ENCODE data around the gene NUTF2. TPM values are rescaled to one million over a fixed set of nuclear protein-coding genes. Genes with fewer than 3 reads are reported as not detected.
A peak's percentile ranks its signal among the peaks of the same experiment; 100 is the strongest.

NUTF2 gene
- total RNA-seq, 1 experiment from 2014 or later: 200 TPM

DNA sequence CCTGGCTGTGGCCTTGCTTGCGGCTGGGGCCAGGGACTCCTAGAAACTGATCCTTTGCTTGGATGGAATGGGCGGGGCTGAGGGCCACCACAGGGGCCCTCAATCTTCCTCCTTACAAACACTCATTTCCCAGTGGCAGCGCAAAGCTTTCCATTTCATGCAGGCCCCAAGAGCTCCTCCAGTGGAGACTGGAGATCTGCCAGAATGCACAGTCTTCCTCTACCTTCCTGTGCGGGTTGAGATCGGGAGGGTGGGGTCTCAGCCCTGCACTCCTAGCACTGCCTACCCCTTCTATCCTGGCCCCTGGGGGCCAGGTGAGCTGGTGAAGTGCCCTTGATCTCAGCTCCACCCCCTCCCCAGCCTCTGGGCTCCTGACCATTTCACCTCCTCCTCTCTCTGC, 39.7 kb downstream of the NUTF2 start (continued):
- no peak for TF ChIP-seq NR2C2 (CRISPR knock-in tag; IDR thresholded peaks at IDR 0.05)
- TF ChIP-seq, protein P1, sequence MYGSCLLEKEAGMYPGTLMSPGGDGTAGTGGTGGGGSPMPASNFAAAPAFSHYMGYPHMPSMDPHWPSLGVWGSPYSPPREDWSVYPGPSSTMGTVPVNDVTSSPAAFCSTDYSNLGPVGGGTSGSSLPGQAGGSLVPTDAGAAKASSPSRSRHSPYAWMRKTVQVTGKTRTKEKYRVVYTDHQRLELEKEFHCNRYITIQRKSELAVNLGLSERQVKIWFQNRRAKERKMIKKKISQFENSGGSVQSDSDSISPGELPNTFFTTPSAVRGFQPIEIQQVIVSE (CRISPR knock-in tag; IDR thresholded peaks at IDR 0.05; ENCODE audit: borderline replicate concordance): no peak

DNA sequence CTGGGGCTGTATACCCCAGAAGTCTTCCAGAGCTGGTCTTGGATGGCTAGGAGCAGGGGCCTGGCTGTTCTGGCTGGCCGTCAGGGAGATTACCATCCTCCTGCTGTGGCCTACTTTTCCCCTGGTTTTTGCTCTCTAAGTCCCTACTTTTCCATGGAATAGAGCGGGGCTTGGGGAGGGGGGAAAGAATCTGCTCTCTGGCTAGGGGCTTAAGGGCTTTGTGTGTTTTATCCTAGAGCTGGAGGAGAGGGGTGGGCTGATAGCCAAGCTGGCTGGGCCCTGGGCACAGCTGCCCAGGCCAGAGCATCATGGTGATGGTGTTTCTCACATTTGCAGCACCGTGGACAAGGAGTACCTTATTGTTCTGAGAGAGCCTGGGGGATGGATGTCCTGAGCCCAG, 41.6 kb downstream of the NUTF2 start:
- TF ChIP-seq ETV6 (CRISPR knock-in tag; IDR thresholded peaks at IDR 0.05) (no peak), SP1 (CRISPR knock-in tag; conservative IDR thresholded peaks at IDR 0.05) (no peak), GTF2I (CRISPR knock-in tag; conservative IDR thresholded peaks at IDR 0.05) (no peak), CBFB (CRISPR knock-in tag; IDR thresholded peaks at IDR 0.05; ENCODE audit: low read depth) (no peak), NFE2L1 (CRISPR knock-in tag; IDR thresholded peaks at IDR 0.05) (no peak)
- TF ChIP-seq, protein P2, sequence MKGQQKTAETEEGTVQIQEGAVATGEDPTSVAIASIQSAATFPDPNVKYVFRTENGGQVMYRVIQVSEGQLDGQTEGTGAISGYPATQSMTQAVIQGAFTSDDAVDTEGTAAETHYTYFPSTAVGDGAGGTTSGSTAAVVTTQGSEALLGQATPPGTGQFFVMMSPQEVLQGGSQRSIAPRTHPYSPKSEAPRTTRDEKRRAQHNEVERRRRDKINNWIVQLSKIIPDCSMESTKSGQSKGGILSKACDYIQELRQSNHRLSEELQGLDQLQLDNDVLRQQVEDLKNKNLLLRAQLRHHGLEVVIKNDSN (CRISPR knock-in tag; IDR thresholded peaks at IDR 0.05): no peak
- H3K36me3 Mint-ChIP-seq: peaks cover 3% of the 10 kb centered on the region
- no peaks in the 10 kb centered on the region for H3K9me3 Mint-ChIP-seq
- no peak for DNase-seq (ENCODE audit: low spot score)
- POLR2A ChIA-PET: no interaction called here
- H3K4me1 Mint-ChIP-seq: peaks cover 28% of the 10 kb centered on the region
- no peak overlapping the region for H3K4me3 Mint-ChIP-seq
- H3K27me3 Mint-ChIP-seq (ENCODE audit: low read depth): no peaks in the 10 kb centered on the region
- no peak for ATAC-seq
- CTCF ChIA-PET: interaction anchor here (2.4 kb wide), 1 partner anchor 54 kb away, joined by 7 read pairs; no protein-coding TSS in a partner anchor
- no peak overlapping the region for H3K27ac Mint-ChIP-seq

DNA sequence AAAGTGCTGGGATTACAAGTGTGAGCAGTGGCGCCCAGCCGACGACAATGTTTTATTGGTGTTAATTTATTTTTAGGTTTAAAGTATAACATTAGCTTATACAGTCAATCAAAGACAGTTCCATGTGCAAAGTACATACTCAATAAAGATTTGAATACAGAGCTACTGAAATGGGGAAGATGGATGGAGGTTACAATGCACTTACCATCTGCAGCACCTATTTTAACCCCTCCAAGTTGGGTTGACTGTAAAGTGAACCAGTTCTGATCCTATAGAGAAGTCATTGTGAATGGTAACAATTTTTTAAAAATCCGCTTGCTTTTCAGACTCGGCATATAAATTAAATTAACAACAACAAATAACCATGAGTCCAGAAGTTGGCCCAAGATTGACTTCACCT, 45.6 kb downstream of the NUTF2 start:
- DNase-seq (ENCODE audit: low spot score) (no peak), ATAC-seq (no peak)
- Mint-ChIP-seq H3K36me3 (no peaks in the 10 kb centered on the region), H3K27me3 (ENCODE audit: low read depth) (no peaks in the 10 kb centered on the region), H3K4me1 (peaks cover 15% of the 10 kb centered on the region), H3K4me3 (peak overlapping the region; percentile 86), H3K9me3 (no peaks in the 10 kb centered on the region), H3K27ac (peak overlapping the region; percentile 99)
- ChIA-PET POLR2A (interaction anchor here (0.7 to 2.3 kb wide), 8 partner anchors 9 to 330 kb away, joined by 3 to 9 read pairs (median 3); partner anchors contain the start of genes CTCF and NRN1L), CTCF (interaction anchor here (0.6 to 3.5 kb wide), 6 partner anchors 8 to 248 kb away, joined by 3 to 34 read pairs (median 3); partner anchors contain the start of gene NRN1L)
- TF ChIP-seq MXD4 (CRISPR knock-in tag; IDR thresholded peaks at IDR 0.05; ENCODE audit: borderline replicate concordance) (no peak), GRHL2 (CRISPR knock-in tag; IDR thresholded peaks at IDR 0.05; ENCODE audit: insufficient replicate concordance, severe bottlenecking) (no peak), NFYB (CRISPR knock-in tag; conservative IDR thresholded peaks at IDR 0.05; ENCODE audit: low read depth) (no peak), MYBL2 (CRISPR knock-in tag; IDR thresholded peaks at IDR 0.05) (no peak), TCF7 (CRISPR knock-in tag; IDR thresholded peaks at IDR 0.05; ENCODE audit: low read depth) (no peak), PRRX2 (CRISPR knock-in tag; IDR thresholded peaks at IDR 0.05) (no peak), CBFB (CRISPR knock-in tag; IDR thresholded peaks at IDR 0.05; ENCODE audit: low read depth) (no peak), RELA (CRISPR knock-in tag; IDR thresholded peaks at IDR 0.05; ENCODE audit: borderline replicate concordance) (no peak), ZNF138 (CRISPR knock-in tag; conservative IDR thresholded peaks at IDR 0.05) (no peak), TP53 (CRISPR knock-in tag; IDR thresholded peaks at IDR 0.05) (no peak), RORB (CRISPR knock-in tag; IDR thresholded peaks at IDR 0.05) (no peak)
- TF ChIP-seq, protein P3, sequence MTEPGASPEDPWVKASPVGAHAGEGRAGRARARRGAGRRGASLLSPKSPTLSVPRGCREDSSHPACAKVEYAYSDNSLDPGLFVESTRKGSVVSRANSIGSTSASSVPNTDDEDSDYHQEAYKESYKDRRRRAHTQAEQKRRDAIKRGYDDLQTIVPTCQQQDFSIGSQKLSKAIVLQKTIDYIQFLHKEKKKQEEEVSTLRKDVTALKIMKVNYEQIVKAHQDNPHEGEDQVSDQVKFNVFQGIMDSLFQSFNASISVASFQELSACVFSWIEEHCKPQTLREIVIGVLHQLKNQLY (CRISPR knock-in tag; IDR thresholded peaks at IDR 0.05): no peak
- TF ChIP-seq, protein P1 (CRISPR knock-in tag; IDR thresholded peaks at IDR 0.05; ENCODE audit: borderline replicate concordance): no peak
- TF ChIP-seq, protein P4, sequence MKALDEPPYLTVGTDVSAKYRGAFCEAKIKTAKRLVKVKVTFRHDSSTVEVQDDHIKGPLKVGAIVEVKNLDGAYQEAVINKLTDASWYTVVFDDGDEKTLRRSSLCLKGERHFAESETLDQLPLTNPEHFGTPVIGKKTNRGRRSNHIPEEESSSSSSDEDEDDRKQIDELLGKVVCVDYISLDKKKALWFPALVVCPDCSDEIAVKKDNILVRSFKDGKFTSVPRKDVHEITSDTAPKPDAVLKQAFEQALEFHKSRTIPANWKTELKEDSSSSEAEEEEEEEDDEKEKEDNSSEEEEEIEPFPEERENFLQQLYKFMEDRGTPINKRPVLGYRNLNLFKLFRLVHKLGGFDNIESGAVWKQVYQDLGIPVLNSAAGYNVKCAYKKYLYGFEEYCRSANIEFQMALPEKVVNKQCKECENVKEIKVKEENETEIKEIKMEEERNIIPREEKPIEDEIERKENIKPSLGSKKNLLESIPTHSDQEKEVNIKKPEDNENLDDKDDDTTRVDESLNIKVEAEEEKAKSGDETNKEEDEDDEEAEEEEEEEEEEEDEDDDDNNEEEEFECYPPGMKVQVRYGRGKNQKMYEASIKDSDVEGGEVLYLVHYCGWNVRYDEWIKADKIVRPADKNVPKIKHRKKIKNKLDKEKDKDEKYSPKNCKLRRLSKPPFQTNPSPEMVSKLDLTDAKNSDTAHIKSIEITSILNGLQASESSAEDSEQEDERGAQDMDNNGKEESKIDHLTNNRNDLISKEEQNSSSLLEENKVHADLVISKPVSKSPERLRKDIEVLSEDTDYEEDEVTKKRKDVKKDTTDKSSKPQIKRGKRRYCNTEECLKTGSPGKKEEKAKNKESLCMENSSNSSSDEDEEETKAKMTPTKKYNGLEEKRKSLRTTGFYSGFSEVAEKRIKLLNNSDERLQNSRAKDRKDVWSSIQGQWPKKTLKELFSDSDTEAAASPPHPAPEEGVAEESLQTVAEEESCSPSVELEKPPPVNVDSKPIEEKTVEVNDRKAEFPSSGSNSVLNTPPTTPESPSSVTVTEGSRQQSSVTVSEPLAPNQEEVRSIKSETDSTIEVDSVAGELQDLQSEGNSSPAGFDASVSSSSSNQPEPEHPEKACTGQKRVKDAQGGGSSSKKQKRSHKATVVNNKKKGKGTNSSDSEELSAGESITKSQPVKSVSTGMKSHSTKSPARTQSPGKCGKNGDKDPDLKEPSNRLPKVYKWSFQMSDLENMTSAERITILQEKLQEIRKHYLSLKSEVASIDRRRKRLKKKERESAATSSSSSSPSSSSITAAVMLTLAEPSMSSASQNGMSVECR (CRISPR knock-in tag; IDR thresholded peaks at IDR 0.05; ENCODE audit: borderline replicate concordance): no peak
- TF ChIP-seq, protein P5, sequence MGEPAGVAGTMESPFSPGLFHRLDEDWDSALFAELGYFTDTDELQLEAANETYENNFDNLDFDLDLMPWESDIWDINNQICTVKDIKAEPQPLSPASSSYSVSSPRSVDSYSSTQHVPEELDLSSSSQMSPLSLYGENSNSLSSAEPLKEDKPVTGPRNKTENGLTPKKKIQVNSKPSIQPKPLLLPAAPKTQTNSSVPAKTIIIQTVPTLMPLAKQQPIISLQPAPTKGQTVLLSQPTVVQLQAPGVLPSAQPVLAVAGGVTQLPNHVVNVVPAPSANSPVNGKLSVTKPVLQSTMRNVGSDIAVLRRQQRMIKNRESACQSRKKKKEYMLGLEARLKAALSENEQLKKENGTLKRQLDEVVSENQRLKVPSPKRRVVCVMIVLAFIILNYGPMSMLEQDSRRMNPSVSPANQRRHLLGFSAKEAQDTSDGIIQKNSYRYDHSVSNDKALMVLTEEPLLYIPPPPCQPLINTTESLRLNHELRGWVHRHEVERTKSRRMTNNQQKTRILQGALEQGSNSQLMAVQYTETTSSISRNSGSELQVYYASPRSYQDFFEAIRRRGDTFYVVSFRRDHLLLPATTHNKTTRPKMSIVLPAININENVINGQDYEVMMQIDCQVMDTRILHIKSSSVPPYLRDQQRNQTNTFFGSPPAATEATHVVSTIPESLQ (CRISPR knock-in tag; IDR thresholded peaks at IDR 0.05): no peak
- TF ChIP-seq, protein P6, sequence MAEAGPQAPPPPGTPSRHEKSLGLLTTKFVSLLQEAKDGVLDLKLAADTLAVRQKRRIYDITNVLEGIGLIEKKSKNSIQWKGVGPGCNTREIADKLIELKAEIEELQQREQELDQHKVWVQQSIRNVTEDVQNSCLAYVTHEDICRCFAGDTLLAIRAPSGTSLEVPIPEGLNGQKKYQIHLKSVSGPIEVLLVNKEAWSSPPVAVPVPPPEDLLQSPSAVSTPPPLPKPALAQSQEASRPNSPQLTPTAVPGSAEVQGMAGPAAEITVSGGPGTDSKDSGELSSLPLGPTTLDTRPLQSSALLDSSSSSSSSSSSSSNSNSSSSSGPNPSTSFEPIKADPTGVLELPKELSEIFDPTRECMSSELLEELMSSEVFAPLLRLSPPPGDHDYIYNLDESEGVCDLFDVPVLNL (CRISPR knock-in tag; IDR thresholded peaks at IDR 0.05; ENCODE audit: borderline replicate concordance, low read depth): no peak

Measured in WTC11 (cell line).